Stimulated activated CD8-positive, alpha-beta memory T cell treated with anti-CD3 and anti-CD28 coated beads, Interleukin-12 subunit alpha, Interleukin-12 subunit beta, amount 100 ng/mL, for 4 hours (primary cell): ENCODE measurements around the gene ZER1.
"Not testable (repeated sequence)": the region's sequence is repeated elsewhere in the genome, so short reads cannot be mapped to it uniquely, and the experiment has no call there.

ENCODE experiments used
- DNase-seq: peaks from one replicate; pipeline ENCODE4 v3.0.0-alpha.2; 2020; ENCODE audit warnings: low read depth

ZER1 gene

DNA sequence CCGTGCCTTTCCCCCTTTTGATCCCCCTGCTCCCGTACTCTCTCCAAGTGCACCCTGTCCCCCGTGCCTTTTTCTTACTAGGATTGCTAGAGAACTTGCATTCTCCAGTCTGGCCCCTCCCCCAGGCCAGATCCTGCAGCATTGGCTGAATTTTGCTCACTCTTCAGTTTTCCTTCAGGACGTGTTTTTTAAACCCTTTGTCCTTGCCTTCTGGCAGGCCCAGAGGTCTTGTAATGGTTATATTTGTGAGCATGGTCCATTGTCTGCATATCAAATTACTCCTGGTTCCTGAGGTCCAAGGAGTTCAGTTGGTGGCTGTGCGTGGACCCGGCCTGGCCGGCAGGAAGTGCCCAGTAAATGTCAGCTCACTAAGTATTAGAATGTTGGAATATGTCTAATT, 15.9 kb upstream of the ZER1 start:
- DNase-seq, result no peak

GRCh38 chr9:128786681-128787601, 15.2 kb upstream of the ZER1 start, which contains the start of gene TBC1D13:
TBC1D13 (plus strand) TSS chr9:128787253; CDS start chr9:128787354, 101 bp downstream.
- DNase-seq, result peak; percentile 86

- DNase-seq, result no peak
Measured at GRCh38 chr9:128785427-128785826, 13.7 kb upstream of the ZER1 start.

DNA sequence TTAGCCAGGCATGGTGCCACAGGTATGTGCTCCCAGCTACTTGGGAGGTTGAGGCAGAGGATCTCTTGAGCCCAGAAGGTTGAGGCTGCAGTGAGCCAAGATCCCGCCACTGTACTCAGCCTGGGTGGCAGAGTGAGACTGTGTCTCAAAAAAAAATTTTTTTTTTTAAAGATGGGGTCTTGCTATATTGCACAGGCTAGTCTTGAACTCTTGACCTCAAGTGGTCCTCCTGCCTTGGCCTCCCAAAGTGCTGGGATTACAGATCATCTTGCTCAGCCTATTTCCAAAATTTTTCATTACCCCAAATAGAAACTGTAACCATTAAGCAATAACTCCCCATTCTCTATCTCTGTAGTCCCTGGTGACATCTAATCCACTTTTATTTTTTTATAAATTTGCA, 10.9 kb upstream of the ZER1 start:
- no peak for DNase-seq

GRCh38 chr9:128781187-128782070, 9.7 kb upstream of the ZER1 start:
- DNase-seq, result no peak

DNA sequence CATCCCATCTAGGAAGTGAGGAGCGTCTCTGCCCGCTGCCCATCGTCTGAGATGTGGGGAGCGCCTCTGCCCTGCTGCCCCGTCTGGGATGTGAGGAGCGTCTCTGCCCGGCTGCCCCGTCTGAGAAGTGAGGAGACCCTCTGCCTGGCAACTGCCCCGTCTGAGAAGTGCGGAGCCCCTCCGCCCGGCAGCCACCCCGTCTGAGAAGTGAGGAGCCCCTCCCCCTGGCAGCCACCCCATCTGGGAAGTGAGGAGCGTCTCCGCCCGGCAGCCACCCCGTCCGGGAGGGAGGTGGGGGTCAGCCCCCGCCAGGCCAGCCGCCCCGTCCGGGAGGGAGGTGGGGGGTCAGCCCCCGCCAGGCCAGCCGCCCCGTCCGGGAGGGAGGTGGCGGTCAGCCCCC, 8.4 kb upstream of the ZER1 start:
- DNase-seq, result not testable (repeated sequence)

- DNase-seq, result no peak
Measured at GRCh38 chr9:128774804-128775203, 3.1 kb upstream of the ZER1 start.

DNA sequence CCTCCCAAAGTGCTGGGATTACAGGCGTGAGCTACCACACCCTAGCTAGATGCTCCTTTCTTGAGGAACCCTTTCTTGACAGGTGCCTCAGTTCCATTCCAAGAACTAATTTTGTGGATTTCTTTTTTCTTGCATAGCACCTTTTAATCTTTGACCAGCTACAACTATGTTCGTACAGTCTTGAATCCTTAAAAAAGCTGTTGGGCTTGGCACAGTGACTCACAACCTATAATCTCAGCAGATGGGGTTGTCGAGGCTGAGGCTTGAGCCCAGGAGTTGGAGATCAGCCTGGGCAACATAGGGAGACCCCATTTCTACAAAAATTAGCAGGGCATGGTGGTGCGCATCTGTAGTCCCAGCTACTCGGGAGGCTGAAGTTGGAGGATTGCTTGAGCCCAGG, 1.3 kb upstream of the ZER1 start:
- no peak for DNase-seq

DNA sequence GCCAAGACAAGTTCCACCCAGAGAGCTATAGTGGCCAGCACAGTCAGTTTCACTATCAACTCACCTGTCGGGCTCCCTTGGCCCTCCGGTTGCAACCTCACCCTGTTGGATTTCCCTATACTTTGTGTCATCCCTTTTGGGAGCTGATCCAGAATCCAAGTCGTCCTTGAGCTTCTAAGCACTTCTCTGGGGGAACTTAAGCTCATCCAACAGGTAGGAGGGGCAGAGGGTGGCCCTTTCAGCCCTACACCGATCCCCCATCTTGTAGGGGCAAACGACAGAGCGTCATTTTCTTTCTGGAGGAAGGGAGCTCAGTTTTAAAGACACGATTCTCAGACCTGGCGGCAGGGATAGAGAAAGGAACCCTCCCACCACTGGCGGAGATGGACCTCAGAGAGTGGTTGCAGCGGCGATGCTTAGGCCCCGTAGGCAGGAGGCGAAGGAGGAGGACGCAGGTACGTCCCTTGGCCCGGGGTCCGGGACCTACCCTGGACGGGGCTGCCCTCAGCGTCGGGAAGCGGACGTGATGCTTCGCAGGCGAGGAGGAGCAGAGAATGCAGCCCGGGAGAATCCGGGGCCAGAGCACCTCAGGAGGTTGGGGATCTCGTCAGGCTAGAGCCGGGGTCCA, 519 bp downstream of the ZER1 start:
- DNase-seq, result no peak

DNA sequence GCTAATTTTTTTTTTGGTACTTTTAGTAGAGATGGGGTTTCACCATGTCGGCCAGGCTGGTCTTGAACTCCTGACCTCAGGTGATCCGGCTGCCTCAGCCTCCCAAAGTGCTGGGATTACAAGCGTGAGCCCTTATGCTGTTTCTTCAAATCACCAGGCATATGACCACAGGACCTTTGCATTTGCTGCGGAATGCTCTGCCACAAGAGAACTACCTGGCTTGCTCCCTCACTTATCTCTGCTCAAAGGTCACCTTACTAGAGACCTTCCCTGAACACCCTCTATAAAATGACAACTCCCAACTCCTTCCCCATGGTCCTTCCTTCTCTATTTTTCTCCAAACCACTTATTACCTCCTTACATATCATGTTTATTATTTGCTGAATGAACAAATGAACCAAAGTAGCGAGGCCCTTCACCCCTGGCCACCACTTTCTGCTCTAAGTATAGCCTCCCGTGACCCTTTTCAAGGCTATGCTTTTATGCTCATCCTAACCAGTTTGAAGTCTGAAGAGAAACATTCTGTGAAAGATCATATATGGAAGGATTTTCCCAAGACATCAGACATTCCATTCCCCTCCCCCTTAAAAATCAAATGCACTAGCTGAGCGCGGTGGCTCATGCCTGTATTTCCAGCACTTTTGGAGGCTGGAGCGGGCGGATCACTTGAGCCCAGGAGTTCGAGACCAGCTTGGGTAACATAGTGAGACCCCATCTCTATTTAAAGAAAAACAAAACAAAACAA, 1.3 kb downstream of the ZER1 start:
- no peak for DNase-seq

GRCh38 chr9:128768606-128769005, 3.1 kb downstream of the ZER1 start:
- no peak for DNase-seq

DNA sequence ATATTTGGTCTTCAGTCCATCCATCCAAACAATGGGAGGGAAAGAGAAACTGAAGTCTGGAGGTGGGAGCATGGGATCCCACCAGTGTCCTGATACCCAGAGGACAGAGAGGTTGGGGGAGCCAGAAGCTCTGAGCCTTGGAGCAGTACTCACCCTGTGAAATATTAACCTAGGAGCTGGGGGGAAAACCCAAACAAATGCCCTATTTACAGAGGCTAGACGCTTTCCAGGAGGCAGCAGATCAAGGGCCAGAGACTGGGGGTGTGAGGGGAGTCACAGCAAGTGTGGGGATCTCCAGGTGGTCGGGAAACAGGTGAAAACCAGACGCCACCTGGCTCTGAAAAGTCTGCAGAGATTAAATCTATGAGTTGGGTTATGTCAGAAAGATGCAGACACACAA, 6.2 kb downstream of the ZER1 start:
- DNase-seq, result no peak

GRCh38 chr9:128764361-128764760, 7.4 kb downstream of the ZER1 start:
- no peak for DNase-seq

- DNase-seq, result no peak
Measured at GRCh38 chr9:128762671-128763449, 8.9 kb downstream of the ZER1 start.

- DNase-seq, result no peak
Measured at GRCh38 chr9:128757602-128758001, 14.1 kb downstream of the ZER1 start.

- no peak for DNase-seq
Measured at GRCh38 chr9:128753627-128754026, 18.1 kb downstream of the ZER1 start.

- no peak for DNase-seq
Measured at GRCh38 chr9:128750926-128751595, 20.7 kb downstream of the ZER1 start.

DNA sequence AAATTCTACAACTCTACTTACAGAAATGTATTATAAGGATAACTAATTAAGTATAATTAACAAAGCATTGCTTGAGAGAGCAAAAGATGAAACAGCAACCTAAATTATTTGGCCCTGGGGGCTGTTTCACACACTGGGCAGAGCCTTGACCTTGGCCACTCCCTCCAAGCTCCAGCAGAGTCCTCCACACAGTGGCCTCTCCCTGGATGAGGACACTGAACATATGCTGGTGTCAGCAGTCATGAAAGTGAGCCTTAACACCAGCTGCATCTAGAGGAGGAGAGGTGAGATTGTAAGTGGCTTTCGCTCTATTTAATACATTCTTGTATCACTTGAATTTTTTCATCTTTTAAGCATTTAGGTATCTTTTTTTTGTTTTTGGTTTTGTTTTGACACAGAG, 24.5 kb downstream of the ZER1 start:
- no peak for DNase-seq

GRCh38 chr9:128743421-128743820, 28.3 kb downstream of the ZER1 start:
- DNase-seq, result no peak

DNA sequence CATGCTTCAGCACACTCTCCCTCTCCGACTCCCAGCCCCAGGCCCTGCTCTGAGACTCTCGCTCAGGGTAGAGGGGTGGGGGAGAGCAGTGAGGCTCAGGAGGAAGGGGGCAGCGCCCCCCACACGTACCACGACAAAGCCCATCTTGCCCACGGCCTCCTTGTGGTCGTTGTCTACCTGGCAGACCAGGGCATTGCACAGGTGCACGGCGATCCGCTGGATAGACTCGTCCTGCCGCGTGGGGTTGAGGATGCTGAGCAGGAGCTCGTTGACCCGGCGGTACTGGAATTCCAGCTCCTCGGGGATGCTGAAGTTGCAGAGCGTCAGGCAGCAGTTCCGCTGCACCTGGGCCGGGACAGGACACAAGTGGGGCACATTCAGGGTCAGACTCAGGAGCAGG, 29.3 kb downstream of the ZER1 start:
- no peak for DNase-seq
